ENCODE results near the gene SC5D.

DNA sequence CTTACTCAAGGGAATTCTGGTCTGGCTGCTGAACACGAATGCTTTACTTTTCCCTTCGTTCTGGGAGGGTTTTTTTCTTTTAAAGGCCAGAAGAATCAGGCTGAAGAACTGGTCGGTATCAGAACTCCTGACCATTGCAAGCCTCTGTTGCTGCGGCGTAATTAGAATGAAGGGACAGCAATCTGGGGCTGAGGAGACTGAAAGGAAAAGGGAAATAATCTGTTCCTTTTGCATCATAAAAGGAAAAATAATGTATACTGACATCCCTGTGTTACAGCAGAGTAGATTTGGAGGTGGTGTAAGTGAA lies 670 bp downstream of the SC5D start:
- TF ChIP-seq, protein P1, sequence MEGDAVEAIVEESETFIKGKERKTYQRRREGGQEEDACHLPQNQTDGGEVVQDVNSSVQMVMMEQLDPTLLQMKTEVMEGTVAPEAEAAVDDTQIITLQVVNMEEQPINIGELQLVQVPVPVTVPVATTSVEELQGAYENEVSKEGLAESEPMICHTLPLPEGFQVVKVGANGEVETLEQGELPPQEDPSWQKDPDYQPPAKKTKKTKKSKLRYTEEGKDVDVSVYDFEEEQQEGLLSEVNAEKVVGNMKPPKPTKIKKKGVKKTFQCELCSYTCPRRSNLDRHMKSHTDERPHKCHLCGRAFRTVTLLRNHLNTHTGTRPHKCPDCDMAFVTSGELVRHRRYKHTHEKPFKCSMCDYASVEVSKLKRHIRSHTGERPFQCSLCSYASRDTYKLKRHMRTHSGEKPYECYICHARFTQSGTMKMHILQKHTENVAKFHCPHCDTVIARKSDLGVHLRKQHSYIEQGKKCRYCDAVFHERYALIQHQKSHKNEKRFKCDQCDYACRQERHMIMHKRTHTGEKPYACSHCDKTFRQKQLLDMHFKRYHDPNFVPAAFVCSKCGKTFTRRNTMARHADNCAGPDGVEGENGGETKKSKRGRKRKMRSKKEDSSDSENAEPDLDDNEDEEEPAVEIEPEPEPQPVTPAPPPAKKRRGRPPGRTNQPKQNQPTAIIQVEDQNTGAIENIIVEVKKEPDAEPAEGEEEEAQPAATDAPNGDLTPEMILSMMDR (conservative IDR thresholded peaks at IDR 0.05; ENCODE audit: low read depth, low read length): no peak
- no peak for TF ChIP-seq EZH2 (IDR thresholded peaks at IDR 0.05; ENCODE audit: low read length, unreplicated experiment)
- TF ChIP-seq EZH2phosphoT487 (IDR thresholded peaks at IDR 0.05; ENCODE audit: borderline replicate concordance, low read length): no peak

Measured in PC-3 (cell line).